GDM1 (cell line): Measurements from ENCODE around the gene TMED8.

ENCODE experiments used
- DNase-seq: peaks from one replicate; lab custom pipeline; 2025; lab: John Stamatoyannopoulos, UW

The TMED8 gene

GRCh38 chr14:77296155-77296554 is 80.7 kb downstream of the TMED8 start:
- DNase-seq = no peak

- no peak for DNase-seq
These were observed 86.2 kb downstream of the TMED8 start for GRCh38 chr14:77290705-77291104.

- DNase-seq = no peak
These were observed 90.3 kb downstream of the TMED8 start for GRCh38 chr14:77286576-77286975.
